ENCODE data around the gene ANKRD30A. TPM values are rescaled to one million over a fixed set of nuclear protein-coding genes. Genes with fewer than 3 reads are reported as not detected.

ANKRD30A gene
- total and polyA plus RNA-seq, 4 donors, result not detected

DNA sequence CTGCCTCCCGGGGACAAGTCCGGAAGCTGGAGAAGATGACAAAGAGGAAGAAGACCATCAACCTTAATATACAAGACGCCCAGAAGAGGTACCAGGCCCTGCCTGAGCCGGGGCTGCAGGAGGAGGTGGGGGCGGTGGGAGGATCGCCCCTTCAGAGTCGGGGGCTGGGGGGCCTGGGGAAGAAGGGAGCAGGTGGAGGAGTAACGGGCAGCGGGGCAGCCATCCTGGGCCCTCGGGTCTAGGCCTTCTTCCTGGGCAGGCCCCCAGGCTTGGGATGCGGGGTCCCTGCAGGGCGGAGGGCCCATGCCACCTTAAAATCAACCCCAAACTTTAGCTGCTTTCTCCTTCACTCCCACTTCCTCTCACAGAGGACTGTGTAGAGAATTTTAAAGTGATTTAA is 523 bp downstream of the ANKRD30A start:
- Histone ChIP-seq H3K4me3 (ENCODE audit: low read depth in 1 of 3, low read length in 3 of 3) (no peak overlapping the region), H3K36me3 (ENCODE audit: control insufficient read depth in 4 of 4, insufficient read depth in 3 of 4, low read depth in 1 of 4, low read length in 3 of 4) (no peaks in the 10 kb centered on the region), H3K9ac (ENCODE audit: low read depth in 1 of 2, low read length in 2 of 2) (no peak overlapping the region), H3K4me1 (ENCODE audit: control insufficient read depth in 4 of 4, insufficient read depth in 4 of 4, low read length in 3 of 4) (no peaks in the 10 kb centered on the region), H3K27ac (ENCODE audit: low read depth in 1 of 2, low read length in 2 of 2) (no peak overlapping the region), H3K27me3 (ENCODE audit: control insufficient read depth in 4 of 4, insufficient read depth in 4 of 4, low read length in 3 of 4) (no peaks in the 10 kb centered on the region), H3K9me3 (ENCODE audit: control insufficient read depth in 4 of 4, low read length in 3 of 4) (peaks cover 0 to 3% (median 0%) of the 10 kb centered on the region in 4 donors)
- TF ChIP-seq REST (IDR thresholded peaks at IDR 0.05) (no peak), NR2F2 (IDR thresholded peaks at IDR 0.05) (no peak), JUND (IDR thresholded peaks at IDR 0.05) (no peak), TAF1 (conservative IDR thresholded peaks at IDR 0.05) (no peak), RXRA (IDR thresholded peaks at IDR 0.05) (no peak), YY1 (IDR thresholded peaks at IDR 0.05) (no peak)
- TF ChIP-seq, protein P1, sequence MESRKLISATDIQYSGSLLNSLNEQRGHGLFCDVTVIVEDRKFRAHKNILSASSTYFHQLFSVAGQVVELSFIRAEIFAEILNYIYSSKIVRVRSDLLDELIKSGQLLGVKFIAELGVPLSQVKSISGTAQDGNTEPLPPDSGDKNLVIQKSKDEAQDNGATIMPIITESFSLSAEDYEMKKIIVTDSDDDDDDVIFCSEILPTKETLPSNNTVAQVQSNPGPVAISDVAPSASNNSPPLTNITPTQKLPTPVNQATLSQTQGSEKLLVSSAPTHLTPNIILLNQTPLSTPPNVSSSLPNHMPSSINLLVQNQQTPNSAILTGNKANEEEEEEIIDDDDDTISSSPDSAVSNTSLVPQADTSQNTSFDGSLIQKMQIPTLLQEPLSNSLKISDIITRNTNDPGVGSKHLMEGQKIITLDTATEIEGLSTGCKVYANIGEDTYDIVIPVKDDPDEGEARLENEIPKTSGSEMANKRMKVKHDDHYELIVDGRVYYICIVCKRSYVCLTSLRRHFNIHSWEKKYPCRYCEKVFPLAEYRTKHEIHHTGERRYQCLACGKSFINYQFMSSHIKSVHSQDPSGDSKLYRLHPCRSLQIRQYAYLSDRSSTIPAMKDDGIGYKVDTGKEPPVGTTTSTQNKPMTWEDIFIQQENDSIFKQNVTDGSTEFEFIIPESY (IDR thresholded peaks at IDR 0.05), result no peak
- TF ChIP-seq, protein P2, sequence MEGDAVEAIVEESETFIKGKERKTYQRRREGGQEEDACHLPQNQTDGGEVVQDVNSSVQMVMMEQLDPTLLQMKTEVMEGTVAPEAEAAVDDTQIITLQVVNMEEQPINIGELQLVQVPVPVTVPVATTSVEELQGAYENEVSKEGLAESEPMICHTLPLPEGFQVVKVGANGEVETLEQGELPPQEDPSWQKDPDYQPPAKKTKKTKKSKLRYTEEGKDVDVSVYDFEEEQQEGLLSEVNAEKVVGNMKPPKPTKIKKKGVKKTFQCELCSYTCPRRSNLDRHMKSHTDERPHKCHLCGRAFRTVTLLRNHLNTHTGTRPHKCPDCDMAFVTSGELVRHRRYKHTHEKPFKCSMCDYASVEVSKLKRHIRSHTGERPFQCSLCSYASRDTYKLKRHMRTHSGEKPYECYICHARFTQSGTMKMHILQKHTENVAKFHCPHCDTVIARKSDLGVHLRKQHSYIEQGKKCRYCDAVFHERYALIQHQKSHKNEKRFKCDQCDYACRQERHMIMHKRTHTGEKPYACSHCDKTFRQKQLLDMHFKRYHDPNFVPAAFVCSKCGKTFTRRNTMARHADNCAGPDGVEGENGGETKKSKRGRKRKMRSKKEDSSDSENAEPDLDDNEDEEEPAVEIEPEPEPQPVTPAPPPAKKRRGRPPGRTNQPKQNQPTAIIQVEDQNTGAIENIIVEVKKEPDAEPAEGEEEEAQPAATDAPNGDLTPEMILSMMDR (IDR thresholded peaks at IDR 0.05; ENCODE audit: low read depth, low read length, missing input control), result no peak
- no peak for DNase-seq (ENCODE audit: low spot score)
- 88% methylated on average over 12 of the region's 12 CpGs for WGBS

GRCh38 chr10:37146443-37146842 is 21.0 kb downstream of the ANKRD30A start:
- DNase-seq (ENCODE audit: low spot score), result no peak
- H3K4me3 ChIP-seq (ENCODE audit: low read depth in 1 of 3, low read length in 3 of 3), result no peak overlapping the region
- peaks cover 0 to 2% (median 0%) of the 10 kb centered on the region in 4 donors for H3K27me3 ChIP-seq (ENCODE audit: control insufficient read depth in 4 of 4, insufficient read depth in 4 of 4, low read length in 3 of 4)
- no peaks in the 10 kb centered on the region for H3K9me3 ChIP-seq (ENCODE audit: control insufficient read depth in 4 of 4, low read length in 3 of 4)
- H3K9ac ChIP-seq (ENCODE audit: low read depth in 1 of 2, low read length in 2 of 2), result no peak overlapping the region
- H3K4me1 ChIP-seq (ENCODE audit: control insufficient read depth in 4 of 4, insufficient read depth in 4 of 4, low read length in 3 of 4), result no peaks in the 10 kb centered on the region
- no peaks in the 10 kb centered on the region for H3K36me3 ChIP-seq (ENCODE audit: control insufficient read depth in 4 of 4, insufficient read depth in 3 of 4, low read depth in 1 of 4, low read length in 3 of 4)
- 8% methylated on average over 5 of the region's 5 CpGs for WGBS
- no peak overlapping the region for H3K27ac ChIP-seq (ENCODE audit: low read depth in 1 of 2, low read length in 2 of 2)
- TF ChIP-seq HNF4G (IDR thresholded peaks at IDR 0.05) (no peak), GABPA (IDR thresholded peaks at IDR 0.05 in 1 of 2, conservative IDR thresholded peaks at IDR 0.05 in 1 of 2) (no peak), SP1 (IDR thresholded peaks at IDR 0.05) (no peak), TAF1 (conservative IDR thresholded peaks at IDR 0.05) (no peak), EGR1 (IDR thresholded peaks at IDR 0.05; ENCODE audit: low read depth in 2 of 2) (no peak), RXRA (IDR thresholded peaks at IDR 0.05) (no peak), YY1 (IDR thresholded peaks at IDR 0.05) (no peak), NR2F2 (IDR thresholded peaks at IDR 0.05) (no peak), HNF4A (conservative IDR thresholded peaks at IDR 0.05) (no peak), MAX (IDR thresholded peaks at IDR 0.05) (no peak), REST (IDR thresholded peaks at IDR 0.05) (no peak), RAD21 (IDR thresholded peaks at IDR 0.05) (no peak)
- TF ChIP-seq, protein P3, sequence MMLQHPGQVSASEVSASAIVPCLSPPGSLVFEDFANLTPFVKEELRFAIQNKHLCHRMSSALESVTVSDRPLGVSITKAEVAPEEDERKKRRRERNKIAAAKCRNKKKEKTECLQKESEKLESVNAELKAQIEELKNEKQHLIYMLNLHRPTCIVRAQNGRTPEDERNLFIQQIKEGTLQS (IDR thresholded peaks at IDR 0.05), result no peak
- TF ChIP-seq, protein P1 (IDR thresholded peaks at IDR 0.05), result no peak

Data from liver (tissue), 9 donors.